ENCODE results near the gene EGLN1.
"Not testable (repeated sequence)": the region's sequence is repeated elsewhere in the genome, so short reads cannot be mapped to it uniquely, and the experiment has no call there.

EGLN1 gene

GRCh38 chr1:231357187-231357772, 64.8 kb downstream of the EGLN1 start:
- DNase-seq: no peak

- no peak for DNase-seq
These were observed 66.9 kb downstream of the EGLN1 start for GRCh38 chr1:231355171-231355570.

- DNase-seq: no peak
These were observed 67.6 kb downstream of the EGLN1 start for GRCh38 chr1:231354330-231355020.

GRCh38 chr1:231353086-231353485, 69.0 kb downstream of the EGLN1 start:
- no peak for DNase-seq

GRCh38 chr1:231351816-231352215, 70.3 kb downstream of the EGLN1 start:
- no peak for DNase-seq

GRCh38 chr1:231348856-231349255, 73.2 kb downstream of the EGLN1 start:
- not testable (repeated sequence) for DNase-seq

- DNase-seq: no peak
These were observed 73.6 kb downstream of the EGLN1 start for GRCh38 chr1:231348442-231348841.

GRCh38 chr1:231347961-231348360, 74.1 kb downstream of the EGLN1 start:
- DNase-seq: no peak

- no peak for DNase-seq
These were observed 81.6 kb downstream of the EGLN1 start for GRCh38 chr1:231340328-231341013.

- DNase-seq: no peak
These were observed 83.6 kb downstream of the EGLN1 start, which contains the start of gene SPRTN for GRCh38 chr1:231338270-231339128. Gene SPRTN, plus strand, starts transcription at chr1:231338293. Its CDS starts 91 bp downstream, at chr1:231338384.

- peak; percentile 96 for DNase-seq
These were observed 84.4 kb downstream of the EGLN1 start, which contains the start of gene EXOC8 for GRCh38 chr1:231337472-231338269. Gene EXOC8, minus strand, starts transcription at chr1:231337852. Its CDS starts 107 bp downstream, at chr1:231337745.

- DNase-seq: peak; percentile 3
These were observed 85.0 kb downstream of the EGLN1 start for GRCh38 chr1:231337043-231337471.

GRCh38 chr1:231335663-231336602, 86.2 kb downstream of the EGLN1 start:
- DNase-seq: no peak

GRCh38 chr1:231334952-231335351, 87.1 kb downstream of the EGLN1 start:
- no peak for DNase-seq

- DNase-seq: no peak
These were observed 87.9 kb downstream of the EGLN1 start for GRCh38 chr1:231334079-231334666.

- DNase-seq: no peak
These were observed 89.3 kb downstream of the EGLN1 start for GRCh38 chr1:231332761-231333160.

- DNase-seq: no peak
These were observed 92.6 kb downstream of the EGLN1 start for GRCh38 chr1:231329483-231329882.

GRCh38 chr1:231327617-231328016, 94.5 kb downstream of the EGLN1 start:
- DNase-seq: no peak

- no peak for DNase-seq
These were observed 95.8 kb downstream of the EGLN1 start for GRCh38 chr1:231326248-231326647.

GRCh38 chr1:231324660-231325059, 97.4 kb downstream of the EGLN1 start:
- no peak for DNase-seq

All from T1000 (cell line).